K562 (cell line): Measurements from ENCODE around the gene SYNPO. TPM values are rescaled to one million over a fixed set of nuclear protein-coding genes. Genes with fewer than 3 reads are reported as not detected.
A peak's percentile ranks its signal among the peaks of the same experiment; 100 is the strongest.

Experiments
- ATAC-seq: fragments of 200-7000 bp; cut with Tn5 transposase; 3 replicates; pipeline ENCODE4 v1.9.1; 2020; ENCODE audit warnings: moderate library complexity
- BruUV-seq: library from RNA; stranded (reverse); fragments of 400-500 nt; replicated peaks from 2 replicates; lab custom pipeline; 2021; lab: Mats Ljungman, UMichigan
- CTCF ChIA-PET: fragments of 300-600 bp; formaldehyde crosslinking; extraction: SDS; loops from one replicate; lab custom pipeline; 2021; ENCODE audit warnings: low intra/inter-chr PET ratio; lab: Yijun Ruan, JAX
- POLR2A ChIA-PET: fragments of 300-600, 350-650 bp; sonication (Branson Sonifier 250); formaldehyde crosslinking; extraction: SDS; loops from one replicate; lab custom pipeline; 2021; ENCODE audit warnings: antibody characterized with exemption, inconsistent platforms; lab: Yijun Ruan, JAX
- DNase-seq, 4 experiments: peaks; one replicate each; pipeline versions ENCODE4 v3.0.0 to v3.0.0-alpha.2; 2011 to 2018; ENCODE audit warnings: low spot score in 3 of 4, mixed read lengths in 3 of 4; ENCODE audit errors: extremely low read depth in 1 of 4
- FAIRE-seq: peaks from 2 replicates; lab custom pipeline; 2011; peaks lifted over from hg19 to GRCh38; lab: Jason Lieb, UNC
- H2AFZ ChIP-seq: 2 replicates; pipeline ENCODE4 v1.6.0; 2011; ENCODE audit warnings: low read depth, low read length, control low read depth, inconsistent platforms
- H3K27ac ChIP-seq: fragments of 200-600 bp; 3 replicates; pipeline ENCODE4 v1.8.0; 2011; ENCODE audit warnings: low read depth, mild to moderate bottlenecking, control low read depth, inconsistent platforms, low read length, moderate library complexity, mixed read lengths; ENCODE audit errors: extremely low read depth
- H3K27me3 ChIP-seq, 2 experiments: fragments of 300-600 bp in 1 of 2; 2 replicates in 1 of 2; 3 replicates in 1 of 2; pipeline versions ENCODE4 v1.6.0 to v1.8.0; 2011; ENCODE audit warnings: inconsistent platforms in 2 of 2, low read length in 2 of 2, mild to moderate bottlenecking in 1 of 2, mixed read lengths in 1 of 2, moderate library complexity in 1 of 2; ENCODE audit not compliant: control insufficient read depth in 2 of 2, insufficient read depth in 2 of 2
- H3K36me3 ChIP-seq: fragments of 300-600 bp; 3 replicates; pipeline ENCODE4 v1.8.0; 2011; ENCODE audit warnings: mild to moderate bottlenecking, low read length, inconsistent platforms; ENCODE audit not compliant: control insufficient read depth, insufficient read depth
- H3K4me1 ChIP-seq, 2 experiments: fragments of 200-600 bp in 1 of 2; replicated peaks in 1 of 2; 2 replicates in 1 of 2; 3 replicates in 1 of 2; pipeline versions ENCODE4 v1.5.1 to v1.8.0; 2011; ENCODE audit warnings: inconsistent platforms in 2 of 2, low read length in 2 of 2, mild to moderate bottlenecking in 1 of 2, mixed read lengths in 1 of 2, moderate library complexity in 1 of 2; ENCODE audit not compliant: control insufficient read depth in 2 of 2, insufficient read depth in 2 of 2
- H3K4me2 ChIP-seq: 2 replicates; pipeline ENCODE4 v1.6.1; 2011; ENCODE audit warnings: low read length, control low read depth, inconsistent platforms, mixed read lengths; ENCODE audit not compliant: insufficient read depth
- H3K4me3 ChIP-seq: fragments of 200-600 bp; sonication (generic), shearing (Covaris generic); 2 replicates; pipeline ENCODE4 v1.5.1; 2016; ENCODE audit warnings: control low read depth, inconsistent platforms
- H3K79me2 ChIP-seq: fragments of 200-600 bp; 3 replicates; pipeline ENCODE4 v1.8.0; 2011; ENCODE audit warnings: low read length, inconsistent platforms; ENCODE audit not compliant: control insufficient read depth, insufficient read depth
- H3K9ac ChIP-seq, 2 experiments: 2 replicates each; pipeline versions ENCODE4 v1.6.0 to v1.6.1; 2011; ENCODE audit warnings: low read depth in 2 of 2, low read length in 2 of 2, control low read depth in 1 of 2, inconsistent platforms in 1 of 2, mild to moderate bottlenecking in 1 of 2, mixed read lengths in 1 of 2; ENCODE audit not compliant: insufficient read depth in 1 of 2
- H3K9me1 ChIP-seq: one replicate; pipeline ENCODE4 v1.6.0; 2011; ENCODE audit warnings: inconsistent platforms, mild to moderate bottlenecking, low read length, moderate library complexity; ENCODE audit not compliant: control insufficient read depth, insufficient read depth
- H3K9me3 ChIP-seq: replicated peaks from 2 replicates; pipeline ENCODE4 v1.5.1; 2011; ENCODE audit warnings: low read depth, low read length, inconsistent platforms; ENCODE audit not compliant: control insufficient read depth, insufficient read depth
- H4K20me1 ChIP-seq: replicated peaks from 2 replicates; pipeline ENCODE4 v1.6.1; 2011; ENCODE audit warnings: low read length, inconsistent platforms, mixed read lengths; ENCODE audit not compliant: control insufficient read depth, insufficient read depth
- L3MBTL2 ChIP-seq: fragments of 450-650 bp; IDR thresholded peaks from 2 replicates; pipeline ENCODE4 v1.6.1; 2016; ENCODE audit warnings: mild to moderate bottlenecking, moderate library complexity
- VEZF1 ChIP-seq: fragments of 200-800 bp; sonication (Bioruptor generic); IDR thresholded peaks from 2 replicates; pipeline ENCODE4 v1.6.1; 2017; ENCODE audit warnings: missing genetic modification characterization, missing compliant biosample characterization
- WGBS: fragments of 100-300 bp; shearing (Covaris generic); methylation state at CpG from one replicate; pipeline ENCODE4 v1.1.6; 2016; ENCODE audit warnings: low coverage, mixed read lengths; ENCODE audit not compliant: insufficient coverage; ENCODE audit errors: missing lambda C conversion rate; 5-methylcytosine and 5-hydroxymethylcytosine counted together
- in situ Hi-C: fragments of 300-500 bp; cut with MboI; formaldehyde crosslinking; loops from 4 replicates; pipeline ENCODE4 v1.15.0; 2018; ENCODE audit warnings: inconsistent platforms, mixed read lengths
- intact Hi-C: fragments of 100-400 bp; cut with micrococcal nuclease; formaldehyde crosslinking; loops from 2 replicates; pipeline ENCODE4 v1.14.2; 2022
- polyA plus RNA-seq, 8 experiments: library from polyadenylated mRNA; depleted of rRNA in 4 of 8; stranded (reverse) in 5 of 8; unstranded in 3 of 8; fragments of >200 nt; fragmentation: Nextera tagmentation in 2 of 8; fragmentation: Illumina TruSeq in 1 of 8; extraction: Ambion mirVana in 2 of 8; extraction: Trizol in 1 of 8; gene quantifications; 2 replicates each; pipeline versions ENCODE4 v1.2.1 to v1.2.3, GENCODE V29; 2011 to 2014; ENCODE audit warnings: inconsistent platforms in 1 of 8, missing spikeins in 1 of 8
- total RNA-seq, 7 experiments: library from RNA; depleted of rRNA in 6 of 7; stranded (reverse); fragments of >200 nt in 6 of 7; fragmentation: Illumina TruSeq in 2 of 7; extraction: Trizol in 2 of 7; gene quantifications; 2 replicates each; pipeline versions ENCODE4 v1.2.1 to v1.2.3, GENCODE V29; 2011 to 2021; ENCODE audit warnings: low replicate concordance in 1 of 7
- TF ChIP-seq, protein P1 (sequence below), 3 experiments: IDR thresholded peaks in 2 of 3; conservative IDR thresholded peaks in 1 of 3; 2 replicates each; pipeline ENCODE4 v1.5.1; 2011 to 2012; ENCODE audit warnings: low read length in 3 of 3, mild to moderate bottlenecking in 3 of 3, control low read depth in 2 of 3, improper control_type of control experiment in 1 of 3, inconsistent platforms in 1 of 3, low read depth in 1 of 3, mixed read lengths in 1 of 3, moderate library complexity in 1 of 3; ENCODE audit not compliant: insufficient read depth in 2 of 3
- TF ChIP-seq, protein P2 (sequence below): fragments of 250-450 bp; sonication (Bioruptor Pico); IDR thresholded peaks from 2 replicates; pipeline ENCODE4 v1.5.0; 2021; ENCODE audit warnings: mild to moderate bottlenecking, borderline replicate concordance

SYNPO gene
- total and polyA plus RNA-seq, 9 of the 15 experiments (the other 6 are each of a cell fraction or from before 2014, with no cell fraction given): 0.01 to 0.31 (median 0.03) TPM; not detected in 4

GRCh38 chr5:150613991-150614660 lies 26.3 kb upstream of the SYNPO start:
- ChIA-PET CTCF (no interaction called here), POLR2A (interaction anchor here (0.7 to 1.3 kb wide), 4 partner anchors 9 to 572 kb away, joined by 3 to 4 read pairs (median 3); no protein-coding TSS in a partner anchor)
- Histone ChIP-seq H2AFZ (no peak overlapping the region), H4K20me1 (peaks cover 21% of the 10 kb centered on the region), H3K27ac (no peak overlapping the region), H3K27me3 (peaks cover 23 to 60% of the 10 kb centered on the region in 2 experiments; a peak in 4 of 5 replicates), H3K9ac (no peak overlapping the region), H3K4me3 (no peak overlapping the region), H3K79me2 (no peaks in the 10 kb centered on the region), H3K9me3 (no peaks in the 10 kb centered on the region), H3K36me3 (no peaks in the 10 kb centered on the region), H3K4me1 (peaks cover 0 to 9% of the 10 kb centered on the region in 2 experiments; a peak in 2 of 5 replicates), H3K4me2 (no peak overlapping the region), H3K9me1 (peaks cover 3% of the 10 kb centered on the region)
- in situ Hi-C loops: no loop called here
- TF ChIP-seq L3MBTL2 (no peak), VEZF1 (CRISPR knock-in tag) (no peak)
- TF ChIP-seq, protein P1, sequence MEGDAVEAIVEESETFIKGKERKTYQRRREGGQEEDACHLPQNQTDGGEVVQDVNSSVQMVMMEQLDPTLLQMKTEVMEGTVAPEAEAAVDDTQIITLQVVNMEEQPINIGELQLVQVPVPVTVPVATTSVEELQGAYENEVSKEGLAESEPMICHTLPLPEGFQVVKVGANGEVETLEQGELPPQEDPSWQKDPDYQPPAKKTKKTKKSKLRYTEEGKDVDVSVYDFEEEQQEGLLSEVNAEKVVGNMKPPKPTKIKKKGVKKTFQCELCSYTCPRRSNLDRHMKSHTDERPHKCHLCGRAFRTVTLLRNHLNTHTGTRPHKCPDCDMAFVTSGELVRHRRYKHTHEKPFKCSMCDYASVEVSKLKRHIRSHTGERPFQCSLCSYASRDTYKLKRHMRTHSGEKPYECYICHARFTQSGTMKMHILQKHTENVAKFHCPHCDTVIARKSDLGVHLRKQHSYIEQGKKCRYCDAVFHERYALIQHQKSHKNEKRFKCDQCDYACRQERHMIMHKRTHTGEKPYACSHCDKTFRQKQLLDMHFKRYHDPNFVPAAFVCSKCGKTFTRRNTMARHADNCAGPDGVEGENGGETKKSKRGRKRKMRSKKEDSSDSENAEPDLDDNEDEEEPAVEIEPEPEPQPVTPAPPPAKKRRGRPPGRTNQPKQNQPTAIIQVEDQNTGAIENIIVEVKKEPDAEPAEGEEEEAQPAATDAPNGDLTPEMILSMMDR (IDR thresholded peaks at IDR 0.05 in 2 of 3, conservative IDR thresholded peaks at IDR 0.05 in 1 of 3; ENCODE audit: insufficient read depth in 2 of 3, low read depth in 1 of 3, low read length in 3 of 3): peak; percentile 33 to 57 (median 46)
- TF ChIP-seq, protein P2, sequence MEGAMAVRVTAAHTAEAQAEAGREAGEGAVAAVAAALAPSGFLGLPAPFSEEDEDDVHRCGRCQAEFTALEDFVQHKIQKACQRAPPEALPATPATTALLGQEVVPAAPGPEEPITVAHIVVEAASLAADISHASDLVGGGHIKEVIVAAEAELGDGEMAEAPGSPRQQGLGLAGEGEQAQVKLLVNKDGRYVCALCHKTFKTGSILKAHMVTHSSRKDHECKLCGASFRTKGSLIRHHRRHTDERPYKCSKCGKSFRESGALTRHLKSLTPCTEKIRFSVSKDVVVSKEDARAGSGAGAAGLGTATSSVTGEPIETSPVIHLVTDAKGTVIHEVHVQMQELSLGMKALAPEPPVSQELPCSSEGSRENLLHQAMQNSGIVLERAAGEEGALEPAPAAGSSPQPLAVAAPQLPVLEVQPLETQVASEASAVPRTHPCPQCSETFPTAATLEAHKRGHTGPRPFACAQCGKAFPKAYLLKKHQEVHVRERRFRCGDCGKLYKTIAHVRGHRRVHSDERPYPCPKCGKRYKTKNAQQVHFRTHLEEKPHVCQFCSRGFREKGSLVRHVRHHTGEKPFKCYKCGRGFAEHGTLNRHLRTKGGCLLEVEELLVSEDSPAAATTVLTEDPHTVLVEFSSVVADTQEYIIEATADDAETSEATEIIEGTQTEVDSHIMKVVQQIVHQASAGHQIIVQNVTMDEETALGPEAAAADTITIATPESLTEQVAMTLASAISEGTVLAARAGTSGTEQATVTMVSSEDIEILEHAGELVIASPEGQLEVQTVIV (CRISPR knock-in tag): no peak
- BruUV-seq: no TSS peak
- intact Hi-C loops: no loop called here
- no peak for FAIRE-seq
- peak; percentile 68 for ATAC-seq
- 18% methylated on average over 9 of the region's 9 CpGs for WGBS
- DNase-seq: peak in 1 of 4 experiments; percentile 31
